GM21619 (cell line): ENCODE data around the gene TBCD.

Source experiments
- ATAC-seq: cut with Tn5 transposase; IDR thresholded peaks from one replicate; pipeline ENCODE4 v1.9.1; 2021; ENCODE audit not compliant: unreplicated experiment

The TBCD gene

DNA sequence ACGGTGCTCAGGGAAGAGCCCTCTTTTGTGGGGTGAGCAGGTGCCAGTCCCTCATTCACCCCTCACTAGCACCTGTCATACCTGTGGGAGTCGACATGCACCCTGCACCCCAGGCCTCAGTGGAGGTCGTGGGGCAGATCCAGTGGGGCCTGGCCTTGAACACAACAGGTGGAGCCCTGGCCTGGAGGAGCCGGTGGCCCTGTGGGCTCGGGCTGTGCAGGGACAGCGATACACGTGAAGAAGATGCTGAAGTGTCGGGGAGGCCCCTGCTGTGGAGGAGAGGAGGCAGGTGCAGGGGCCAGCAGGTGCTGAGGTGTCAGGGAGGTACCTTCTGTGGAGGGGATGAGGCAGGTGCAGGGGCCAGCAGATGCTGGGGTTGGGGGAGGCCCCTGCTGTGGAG lies 56.1 kb downstream of the TBCD start:
- ATAC-seq, result no peak

DNA sequence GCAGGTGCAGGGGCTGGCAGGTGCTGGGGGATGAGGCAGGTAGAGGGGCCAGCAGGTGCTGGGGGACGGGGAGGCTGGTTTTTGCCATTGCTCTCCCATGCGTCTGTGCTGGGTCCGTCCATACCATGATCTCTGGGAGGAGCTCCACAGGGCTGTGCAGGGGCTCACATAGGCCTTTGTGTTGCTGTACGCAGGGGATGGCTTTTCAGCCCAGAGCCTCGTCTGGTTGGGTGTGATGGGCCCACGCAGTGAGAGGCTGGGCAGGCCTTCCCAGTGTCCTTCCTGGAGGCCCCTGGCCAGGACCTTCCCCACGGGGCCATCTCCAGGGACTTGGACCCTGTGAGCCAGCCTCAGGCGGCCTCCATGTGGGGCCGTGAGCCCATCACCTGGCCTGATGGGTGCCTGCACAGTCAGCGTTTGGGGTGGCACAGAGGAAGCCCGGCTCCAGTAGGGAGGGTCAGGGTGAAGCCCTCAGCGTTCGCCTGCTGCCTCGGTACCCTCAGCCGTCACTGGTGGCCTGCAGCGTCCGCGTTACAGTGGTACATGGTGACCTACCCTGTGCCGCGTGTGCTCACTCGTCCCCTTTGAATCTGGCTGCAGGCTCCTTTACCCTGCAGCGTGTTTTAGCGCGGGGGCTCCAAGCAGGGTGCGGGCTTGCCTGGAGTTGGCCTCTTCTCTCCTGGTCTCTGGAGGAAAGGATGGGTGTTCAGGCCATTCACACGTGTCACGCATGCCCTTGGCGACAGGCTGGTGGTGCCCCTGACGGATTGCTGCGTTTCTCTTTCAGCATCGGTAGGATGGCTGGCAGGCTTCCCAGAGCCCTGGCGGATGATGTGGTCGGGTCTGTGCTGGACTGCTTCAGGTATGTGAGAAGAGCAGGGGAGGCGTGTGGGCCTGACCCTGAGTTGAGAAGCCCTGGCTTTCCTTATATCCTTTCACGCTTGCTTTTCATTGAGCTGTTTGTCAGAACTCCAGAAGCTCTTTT lies 57.3 kb downstream of the TBCD start:
- no peak for ATAC-seq

DNA sequence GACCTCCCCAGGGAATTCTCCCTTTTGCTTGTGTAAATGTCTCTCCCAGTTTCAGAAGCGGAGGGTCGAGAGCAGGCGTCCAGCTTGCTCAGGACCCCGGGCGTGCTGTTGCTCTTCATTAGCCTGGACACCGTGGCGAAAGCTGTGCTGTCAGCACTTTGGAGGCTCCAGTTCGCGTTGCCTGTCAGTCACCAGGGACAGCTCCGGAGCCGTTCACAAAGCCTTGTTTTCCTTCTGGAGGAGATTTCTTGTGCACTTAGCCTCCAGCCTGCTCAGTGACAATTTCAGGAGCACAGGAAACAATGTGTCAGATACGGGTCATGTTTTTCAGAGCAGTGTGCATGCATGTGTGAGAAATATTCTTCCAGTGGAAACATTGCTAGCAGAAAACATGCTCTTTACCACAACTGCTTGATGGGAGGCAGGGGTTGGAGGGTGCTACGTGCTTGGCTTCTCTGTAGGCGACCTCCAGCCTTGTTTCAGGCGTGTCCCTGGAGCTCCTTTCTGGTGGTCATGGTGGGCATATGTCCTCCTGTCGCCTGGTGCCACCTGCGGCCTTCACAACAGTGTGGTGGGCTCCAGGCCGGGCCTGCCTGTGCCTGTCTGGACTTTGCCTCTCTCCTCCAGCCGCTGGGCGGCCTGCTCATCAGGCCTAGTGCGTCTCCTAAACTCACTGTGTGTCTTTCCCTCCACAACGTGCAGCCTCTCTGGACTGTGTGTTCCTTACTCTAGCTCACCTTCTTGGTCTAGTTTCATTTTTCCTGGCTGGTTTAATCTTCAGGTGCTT lies 59.0 kb downstream of the TBCD start:
- no peak for ATAC-seq

DNA sequence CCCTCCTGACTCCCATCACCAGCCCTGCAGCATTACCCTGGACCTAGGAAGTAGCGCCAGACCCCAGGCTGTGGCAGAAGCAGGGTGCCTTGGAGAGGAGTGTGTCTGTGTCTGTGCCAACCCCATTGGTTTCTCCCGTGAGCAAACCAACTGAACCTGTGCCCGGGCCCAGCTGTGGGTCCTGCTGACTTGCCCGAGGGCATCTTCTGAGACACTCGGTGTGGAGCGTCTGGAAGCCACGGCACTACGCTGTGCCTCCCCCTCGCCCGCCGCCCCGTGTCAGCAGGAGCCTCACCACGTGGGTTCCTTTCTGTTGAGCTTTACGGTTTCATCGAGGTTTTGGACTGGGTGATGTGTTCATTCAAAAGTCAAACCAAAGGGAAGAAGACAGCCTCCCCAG lies 60.2 kb downstream of the TBCD start:
- ATAC-seq, result no peak

DNA sequence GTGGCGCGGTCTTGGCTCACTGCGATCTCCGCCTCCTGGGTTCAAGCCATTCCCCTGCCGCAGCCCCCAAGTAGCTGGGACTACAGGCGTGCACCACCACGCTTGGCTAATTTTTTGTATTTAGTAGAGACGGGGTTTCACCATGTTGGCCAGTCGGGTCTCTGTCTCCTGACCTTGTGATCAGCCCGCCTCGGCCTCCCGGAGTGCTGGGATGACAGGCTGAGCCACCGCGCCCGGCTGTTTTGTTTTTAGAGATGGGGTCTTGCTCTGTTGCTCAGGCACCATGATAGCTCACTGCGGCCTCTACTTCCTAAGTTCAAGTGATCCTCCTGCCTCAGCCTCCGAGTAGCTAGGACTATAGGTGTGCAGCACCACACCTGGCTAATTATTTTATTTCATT lies 60.7 kb downstream of the TBCD start:
- ATAC-seq, result no peak

DNA sequence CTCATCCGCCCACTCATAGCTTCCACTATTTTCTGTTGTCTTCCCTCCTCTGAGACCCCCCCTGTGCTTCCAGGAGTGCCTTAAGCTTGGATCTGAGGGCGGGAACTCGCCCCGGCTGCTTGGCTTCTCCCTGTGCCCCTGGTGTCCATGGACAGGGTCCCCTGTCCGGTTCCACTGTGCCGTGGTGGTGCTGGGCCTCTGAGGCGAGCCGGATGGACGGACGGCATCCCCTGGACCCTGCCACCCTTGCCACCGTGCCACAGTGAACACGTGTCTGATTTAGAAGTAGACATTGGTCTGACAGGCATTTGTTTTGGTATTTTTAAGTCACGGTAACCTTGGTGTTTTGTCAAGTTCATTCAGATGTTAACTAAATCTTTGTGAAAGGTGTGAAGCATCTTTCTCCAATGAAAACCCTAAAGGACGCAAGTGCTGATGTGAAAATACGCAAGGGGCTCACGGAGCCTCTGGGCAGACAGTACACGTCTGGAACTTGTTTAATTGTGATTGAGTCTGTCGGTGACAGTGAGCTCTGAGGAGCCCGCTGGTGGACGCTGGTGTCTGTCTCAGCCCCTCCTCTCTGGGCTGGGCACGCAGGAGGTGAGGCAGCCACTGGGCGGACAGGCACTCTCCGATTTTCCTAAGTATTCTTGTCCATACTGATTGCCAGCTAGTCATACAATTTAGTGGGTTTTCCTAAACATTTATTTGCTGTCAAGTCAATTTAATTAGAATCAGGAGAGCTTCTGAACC lies 61.6 kb downstream of the TBCD start:
- no peak for ATAC-seq

DNA sequence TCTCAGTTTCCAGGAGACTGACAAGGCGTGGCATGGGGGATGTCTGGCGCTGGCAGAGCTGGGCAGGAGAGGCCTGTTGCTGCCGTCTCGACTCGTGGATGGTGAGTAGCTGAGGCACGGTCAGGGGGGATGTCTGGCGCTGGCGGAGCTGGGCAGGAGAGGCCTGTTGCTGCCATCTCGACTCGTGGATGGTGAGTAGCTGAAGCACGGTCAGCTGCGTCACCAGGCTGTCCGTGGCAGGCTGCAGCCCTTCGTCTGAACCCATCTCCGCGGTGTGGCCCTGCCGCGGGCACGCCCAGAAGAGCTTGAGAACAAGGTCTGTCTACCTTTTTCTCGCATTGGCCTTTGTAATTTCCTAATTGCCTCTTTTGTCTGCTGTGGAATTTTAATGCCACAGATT lies 63.0 kb downstream of the TBCD start:
- ATAC-seq, result no peak

DNA sequence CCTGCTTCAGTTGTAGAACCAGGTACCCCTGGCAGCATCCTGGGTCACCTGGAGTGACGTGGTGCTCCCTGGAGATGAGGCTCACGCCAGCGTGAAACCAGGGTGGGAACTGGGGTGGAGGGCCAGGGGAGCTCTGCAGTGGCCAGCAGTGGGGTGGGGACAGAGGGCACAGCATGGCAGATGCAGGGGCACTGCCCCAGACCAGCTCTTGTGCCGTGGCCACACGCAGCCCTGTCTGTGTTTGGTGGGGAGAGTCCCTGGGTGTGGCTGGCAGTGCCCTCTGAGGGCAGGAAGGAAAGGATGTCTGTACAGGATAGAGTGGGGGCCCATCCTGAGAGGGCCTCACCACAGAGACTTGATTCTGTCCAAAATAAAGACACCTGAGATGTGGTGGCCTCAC lies 63.5 kb downstream of the TBCD start:
- no peak for ATAC-seq

DNA sequence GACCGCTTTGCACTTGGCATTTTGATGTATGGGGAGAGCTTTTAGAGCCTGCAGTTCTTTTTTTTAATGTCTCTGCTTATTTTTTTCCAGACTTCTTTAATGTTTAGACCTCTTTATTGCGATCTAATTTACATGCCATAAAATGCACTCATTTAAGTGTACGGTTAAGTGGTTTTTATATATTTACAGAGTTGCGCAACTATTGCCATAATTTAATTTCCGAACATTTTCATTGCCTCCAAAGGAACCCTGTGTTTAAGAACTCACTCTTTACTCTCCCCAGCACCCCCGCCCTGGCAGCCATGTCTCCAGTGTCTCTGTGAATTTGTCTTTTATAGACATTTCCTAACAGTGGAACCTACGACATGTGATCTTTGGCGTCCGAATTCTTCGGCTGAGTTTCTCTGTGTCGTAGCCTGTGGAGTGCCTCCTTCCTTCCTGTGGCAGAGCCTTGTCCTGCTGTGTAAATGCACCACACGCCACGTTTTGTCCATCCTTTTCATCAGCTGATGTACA lies 64.0 kb downstream of the TBCD start:
- ATAC-seq, result no peak

DNA sequence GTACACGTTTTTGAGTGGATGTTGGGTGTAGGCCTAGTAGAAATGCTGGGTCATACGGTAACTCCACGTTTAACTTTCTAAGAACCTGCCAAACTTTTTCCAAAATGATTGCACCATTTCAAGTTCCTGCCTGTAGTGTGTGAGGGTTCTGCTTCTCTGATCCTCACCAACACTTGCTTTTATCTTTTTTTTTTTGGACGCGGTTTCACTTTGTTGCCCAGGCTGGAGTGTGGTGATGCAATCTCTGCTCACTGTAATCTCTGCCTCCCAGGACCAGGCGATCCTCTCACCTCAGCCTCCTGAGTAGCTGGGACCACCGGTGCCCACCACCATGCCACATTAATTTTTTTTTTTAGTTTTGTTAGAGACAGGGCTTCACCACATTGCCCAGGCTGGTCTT lies 64.5 kb downstream of the TBCD start:
- ATAC-seq, result no peak

DNA sequence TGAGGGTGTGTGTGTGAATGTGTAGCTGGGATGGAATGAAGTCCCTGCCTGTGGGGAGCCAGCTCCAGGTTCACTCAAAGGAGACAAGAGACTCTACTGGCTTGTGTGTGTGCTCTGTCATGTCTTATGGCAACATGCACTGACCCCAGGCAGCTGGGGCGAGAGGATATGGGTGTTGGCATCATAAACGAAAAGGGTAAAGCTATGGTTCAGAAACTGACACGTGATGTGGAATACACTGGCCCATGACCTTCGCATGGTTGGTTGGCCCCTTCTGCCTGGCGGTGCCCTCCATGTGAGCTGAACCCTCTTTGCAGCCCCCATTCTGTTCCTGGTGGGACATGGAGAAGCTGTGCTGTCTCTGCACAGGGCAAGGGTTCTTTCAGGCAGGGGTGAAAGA lies 66.1 kb downstream of the TBCD start:
- no peak for ATAC-seq

DNA sequence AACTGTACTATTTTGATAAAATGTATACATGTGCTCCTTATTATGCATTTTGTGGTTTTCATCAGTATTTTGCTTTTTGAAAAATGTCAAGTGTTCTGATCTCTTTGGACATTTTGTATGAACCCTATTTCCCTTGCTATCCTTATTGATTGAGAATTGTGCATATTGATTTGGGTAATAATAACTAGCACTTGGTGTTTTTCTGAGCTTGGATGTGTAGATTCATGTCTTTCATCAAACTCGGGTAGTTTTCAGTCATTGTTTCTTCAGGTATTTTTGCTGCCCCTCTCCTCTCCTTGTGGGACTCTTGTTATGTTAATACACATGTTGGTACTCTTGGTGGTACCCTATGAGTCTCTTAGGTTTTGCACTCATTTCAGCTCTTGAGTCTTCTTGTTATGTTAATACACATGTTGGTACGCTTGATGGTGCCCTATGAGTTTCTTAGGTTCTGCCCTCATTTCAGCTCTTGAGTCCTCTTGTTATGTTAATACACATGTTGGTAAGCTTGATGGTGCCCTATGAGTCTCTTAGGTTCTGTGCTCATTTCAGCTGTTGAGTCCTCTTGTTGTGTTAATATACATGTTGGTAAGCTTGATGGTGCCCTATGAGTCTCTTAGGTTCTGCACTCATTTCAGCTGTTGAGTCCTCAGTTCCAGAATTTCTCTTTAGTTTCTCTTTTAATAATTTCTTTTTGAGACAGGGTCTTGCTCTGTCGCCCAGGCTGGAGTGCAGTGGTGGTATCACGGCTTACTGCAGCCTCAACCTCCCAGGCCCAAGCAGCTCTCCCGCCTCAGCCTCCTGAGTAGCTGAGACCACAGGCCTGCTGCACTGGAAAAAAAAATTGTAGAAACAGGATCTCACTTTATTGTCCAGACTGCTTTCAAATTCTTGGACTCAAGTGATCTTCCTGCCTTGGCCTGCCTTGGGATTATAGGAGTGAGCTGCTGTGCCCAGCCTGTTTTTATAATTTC lies 68.7 kb downstream of the TBCD start:
- no peak for ATAC-seq

DNA sequence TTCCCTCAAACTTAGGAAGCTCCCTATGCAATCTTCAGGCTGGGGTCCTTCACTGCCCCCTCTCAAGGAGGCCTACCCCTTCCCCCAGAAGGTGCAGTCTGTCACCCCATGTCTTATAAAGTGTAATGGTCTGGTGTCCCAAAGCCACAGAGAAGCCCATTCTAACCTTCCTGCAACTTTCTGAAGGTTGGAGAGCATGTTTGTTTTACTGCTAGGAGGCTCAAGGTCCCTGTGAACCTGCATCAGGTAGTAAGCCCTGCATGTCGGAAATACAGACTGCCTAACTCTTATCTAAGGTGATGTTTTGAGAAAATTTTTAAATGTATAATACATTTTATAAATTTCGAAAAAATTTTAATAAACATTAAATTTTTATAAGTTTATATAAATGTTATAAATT lies 69.7 kb downstream of the TBCD start:
- no peak for ATAC-seq

DNA sequence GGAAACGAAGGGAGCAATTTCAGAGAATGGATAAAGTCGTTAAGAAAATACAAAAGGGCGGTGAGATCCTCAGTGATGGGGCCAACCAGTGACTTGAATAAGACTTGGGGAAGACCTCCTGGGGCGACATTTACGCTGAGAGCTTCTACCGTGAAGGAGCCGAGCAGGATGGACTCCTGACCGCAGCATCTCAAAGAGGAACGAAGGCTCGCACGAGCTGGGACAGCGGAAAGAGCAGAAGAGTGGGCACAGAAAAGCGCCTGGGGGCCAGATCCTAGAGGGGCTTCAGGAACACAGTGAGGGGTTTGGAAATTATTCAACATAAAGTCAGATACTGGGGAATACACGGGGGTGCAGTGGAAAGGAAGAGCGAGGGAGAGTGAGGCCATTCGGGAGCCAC lies 70.4 kb downstream of the TBCD start:
- no peak for ATAC-seq

DNA sequence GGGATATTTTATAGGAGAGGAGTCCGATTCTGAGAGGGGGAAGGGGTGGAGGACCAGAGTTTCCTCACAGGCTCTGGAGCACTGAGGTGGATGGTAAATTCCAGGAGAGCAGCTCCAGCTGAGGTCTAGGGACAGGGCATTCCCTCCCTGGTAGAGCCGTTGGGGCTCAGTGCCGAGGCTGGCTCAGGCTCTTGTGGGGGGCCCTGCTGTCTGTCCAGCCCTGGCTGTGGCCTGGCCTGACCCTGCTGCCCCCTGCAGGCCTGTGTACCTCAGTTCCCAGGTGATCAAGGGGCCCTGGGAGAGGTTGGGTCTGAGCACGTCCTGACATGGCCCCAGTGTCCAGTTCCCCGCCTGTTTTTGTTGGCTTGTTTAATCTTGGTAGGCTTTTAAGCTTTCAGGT lies 71.1 kb downstream of the TBCD start:
- ATAC-seq, result no peak

DNA sequence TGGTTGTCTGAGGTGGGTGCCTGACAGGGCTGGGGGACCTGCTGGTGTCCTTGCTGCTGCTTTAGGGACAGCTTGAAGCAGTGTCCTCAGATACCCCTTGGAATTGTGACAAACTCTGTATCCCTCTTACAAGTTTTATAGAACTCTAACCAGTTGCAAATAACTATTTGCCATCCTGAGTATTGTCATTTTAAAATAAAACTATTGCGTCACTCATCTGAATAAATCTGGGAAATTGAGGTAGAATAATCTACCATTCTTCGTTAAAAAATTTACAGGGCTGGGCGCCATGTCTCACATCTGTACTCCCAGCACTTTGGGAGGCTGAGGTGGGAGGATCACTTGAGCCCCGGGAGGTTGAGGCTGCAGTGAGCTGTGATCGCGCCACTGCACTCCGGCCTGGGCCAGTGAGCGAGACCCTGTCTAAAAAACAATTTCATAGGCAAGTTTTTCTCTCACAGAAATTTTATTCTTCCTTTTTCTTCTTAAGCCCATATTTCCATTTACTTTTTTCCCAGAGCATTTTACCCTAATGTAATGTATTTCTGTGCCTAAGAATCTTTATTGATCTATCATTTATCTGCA lies 73.8 kb downstream of the TBCD start:
- ATAC-seq, result no peak

DNA sequence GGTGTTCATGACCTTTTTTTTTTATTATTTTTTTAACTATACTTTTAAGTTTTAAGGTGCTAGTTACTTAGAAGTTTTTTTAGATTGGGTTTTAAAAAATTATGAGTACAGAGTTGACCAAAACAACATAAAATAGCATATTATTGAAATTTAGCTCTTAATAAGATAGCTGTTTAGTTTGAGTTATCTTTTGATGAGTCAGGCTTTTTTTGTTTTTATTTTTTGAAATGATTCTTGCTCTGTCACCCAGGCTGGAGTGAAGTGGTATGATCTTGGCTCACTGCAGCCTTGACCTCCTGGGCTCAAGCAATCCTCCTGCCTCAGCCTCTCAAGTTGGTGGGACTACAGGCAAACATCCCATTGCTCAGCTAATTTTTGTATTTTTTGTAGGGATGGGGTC lies 74.3 kb downstream of the TBCD start:
- no peak for ATAC-seq

DNA sequence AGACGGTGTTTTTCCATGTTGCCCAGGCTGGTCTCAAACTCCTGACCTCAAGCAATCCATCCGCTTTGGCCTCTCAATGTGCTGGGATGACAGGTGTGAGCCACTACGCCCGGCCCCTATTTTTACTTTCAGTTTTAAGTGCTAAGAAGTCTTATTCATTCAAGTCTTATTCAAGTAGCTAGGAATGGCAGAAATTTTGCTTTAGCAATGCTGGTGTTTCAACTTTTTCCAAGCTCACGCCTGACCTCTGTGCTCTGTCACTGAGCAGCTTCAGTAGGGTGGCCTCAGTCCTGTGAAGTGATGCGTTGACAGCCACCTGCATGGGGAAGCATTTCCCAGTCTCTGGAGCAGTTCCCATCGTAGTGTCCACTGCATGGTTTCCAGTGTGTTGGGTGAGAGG lies 75.1 kb downstream of the TBCD start:
- ATAC-seq, result no peak

DNA sequence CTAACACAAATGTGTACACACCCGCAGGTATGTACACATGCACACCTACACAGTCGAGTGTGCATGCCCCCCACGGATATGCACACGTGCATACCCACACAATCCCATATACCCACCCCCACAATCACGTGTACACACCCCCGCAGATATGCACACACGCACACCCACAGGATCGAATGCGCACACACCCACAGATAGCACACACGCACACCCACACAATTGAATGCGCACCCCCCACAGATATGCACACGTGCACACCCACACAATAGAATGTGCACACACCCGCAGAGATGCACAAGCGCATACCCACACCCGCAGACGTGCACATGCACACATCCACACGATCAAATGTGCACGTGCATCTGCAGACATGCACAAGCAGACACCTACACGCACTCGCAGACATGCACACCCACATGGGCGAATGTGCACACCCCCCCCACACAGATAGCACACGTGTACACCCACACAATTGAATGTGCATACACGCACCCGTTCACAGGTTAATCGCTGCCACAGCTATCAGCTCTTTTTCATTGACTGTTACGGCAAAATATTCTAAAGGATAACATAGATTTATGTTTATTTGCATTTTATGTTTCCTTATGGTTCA lies 77.1 kb downstream of the TBCD start:
- ATAC-seq, result no peak
